ENCODE measurements around the gene CAMSAP1. TPM values are rescaled to one million over a fixed set of nuclear protein-coding genes. Genes with fewer than 3 reads are reported as not detected.

The CAMSAP1 gene
- total RNA-seq, 1 experiment from 2014 or later = 16.7 TPM

DNA sequence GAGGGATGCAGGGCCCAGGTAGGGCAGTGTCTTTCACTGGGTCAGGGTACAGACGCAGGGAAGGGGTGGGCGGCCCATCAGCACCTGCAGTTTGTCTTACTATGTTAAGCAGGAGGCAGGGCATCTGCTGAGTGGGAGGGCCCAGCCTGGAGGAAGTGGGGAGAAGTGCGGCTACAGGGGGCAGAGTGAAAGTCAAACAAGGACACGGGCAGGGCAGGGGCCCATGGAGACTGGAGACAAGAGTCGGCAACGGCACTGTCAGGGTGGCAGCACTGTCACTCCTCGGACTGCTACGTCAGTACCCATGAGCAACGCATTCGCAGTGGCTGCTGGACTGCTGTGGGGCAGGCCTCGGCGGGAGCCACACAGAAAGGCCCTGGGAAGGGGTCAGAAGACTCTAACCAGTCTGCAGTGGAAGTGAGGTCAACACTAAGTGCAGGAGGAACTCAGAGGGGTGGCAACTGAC is 19.7 kb downstream of the CAMSAP1 start:
- intact Hi-C loops (cut with micrococcal nuclease; ENCODE audit: unreplicated experiment) = no loop called here
- ChIA-PET POLR2A (ENCODE audit: unreplicated experiment) (no interaction called here), CTCF (no interaction called here)
- Histone ChIP-seq H3K27me3 (ENCODE audit: insufficient read depth, low read depth) (no peaks in the 10 kb centered on the region), H3K27ac (no peak overlapping the region), H3K36me3 (ENCODE audit: low read depth) (no peaks in the 10 kb centered on the region), H3K4me2 (no peak overlapping the region), H3K9me2 (ENCODE audit: insufficient read depth) (no peaks in the 10 kb centered on the region), H3K79me2 (ENCODE audit: low read depth) (no peaks in the 10 kb centered on the region), H3K4me1 (replicated peaks; ENCODE audit: insufficient read depth) (no peaks in the 10 kb centered on the region), H3K9me3 (ENCODE audit: insufficient read depth, low read depth) (no peaks in the 10 kb centered on the region), H3F3A (ENCODE audit: insufficient read depth, low read depth) (no peaks in the 10 kb centered on the region), H3K4me3 (no peak overlapping the region), H4K20me1 (ENCODE audit: insufficient read depth) (no peaks in the 10 kb centered on the region), H2AFZ (no peak overlapping the region)
- no TSS peak for BruUV-seq (replicated peaks)
- no peak for DNase-seq
- TF ChIP-seq, protein P1, sequence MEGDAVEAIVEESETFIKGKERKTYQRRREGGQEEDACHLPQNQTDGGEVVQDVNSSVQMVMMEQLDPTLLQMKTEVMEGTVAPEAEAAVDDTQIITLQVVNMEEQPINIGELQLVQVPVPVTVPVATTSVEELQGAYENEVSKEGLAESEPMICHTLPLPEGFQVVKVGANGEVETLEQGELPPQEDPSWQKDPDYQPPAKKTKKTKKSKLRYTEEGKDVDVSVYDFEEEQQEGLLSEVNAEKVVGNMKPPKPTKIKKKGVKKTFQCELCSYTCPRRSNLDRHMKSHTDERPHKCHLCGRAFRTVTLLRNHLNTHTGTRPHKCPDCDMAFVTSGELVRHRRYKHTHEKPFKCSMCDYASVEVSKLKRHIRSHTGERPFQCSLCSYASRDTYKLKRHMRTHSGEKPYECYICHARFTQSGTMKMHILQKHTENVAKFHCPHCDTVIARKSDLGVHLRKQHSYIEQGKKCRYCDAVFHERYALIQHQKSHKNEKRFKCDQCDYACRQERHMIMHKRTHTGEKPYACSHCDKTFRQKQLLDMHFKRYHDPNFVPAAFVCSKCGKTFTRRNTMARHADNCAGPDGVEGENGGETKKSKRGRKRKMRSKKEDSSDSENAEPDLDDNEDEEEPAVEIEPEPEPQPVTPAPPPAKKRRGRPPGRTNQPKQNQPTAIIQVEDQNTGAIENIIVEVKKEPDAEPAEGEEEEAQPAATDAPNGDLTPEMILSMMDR (conservative IDR thresholded peaks at IDR 0.05) = no peak
- TF ChIP-seq EZH2 (IDR thresholded peaks at IDR 0.05; ENCODE audit: low read depth) = no peak

DNA sequence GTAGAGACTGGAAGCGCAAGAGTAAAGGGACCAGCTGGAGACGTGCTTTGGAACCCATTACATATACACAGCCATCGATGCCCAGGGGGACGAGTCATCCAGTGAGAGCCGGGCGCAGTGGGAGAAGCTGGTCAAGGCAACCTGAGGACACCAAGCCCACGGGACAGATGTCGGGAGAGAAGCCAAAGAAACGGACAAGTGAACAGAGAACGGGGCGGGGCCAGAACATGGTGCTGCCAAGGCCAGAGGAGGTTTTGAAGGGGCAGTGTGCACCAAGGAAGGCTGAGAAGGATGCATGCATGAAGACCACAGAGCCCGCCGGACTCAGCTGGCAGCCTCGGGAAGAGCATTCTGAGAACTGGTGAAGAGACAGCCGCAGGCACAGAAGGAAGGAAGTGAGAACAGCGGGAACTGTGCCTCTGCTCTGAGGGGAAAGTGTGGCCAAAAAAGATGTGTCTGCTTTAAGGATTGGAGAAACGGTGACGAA is 20.3 kb downstream of the CAMSAP1 start:
- DNase-seq = no peak
- TF ChIP-seq, protein P1 (conservative IDR thresholded peaks at IDR 0.05) = no peak
- TF ChIP-seq EZH2 (IDR thresholded peaks at IDR 0.05; ENCODE audit: low read depth) = no peak
- intact Hi-C loops (cut with micrococcal nuclease; ENCODE audit: unreplicated experiment) = no loop called here
- H3K9me3 ChIP-seq (ENCODE audit: insufficient read depth, low read depth) = no peaks in the 10 kb centered on the region
- no peak overlapping the region for H3K4me2 ChIP-seq
- ChIA-PET POLR2A (ENCODE audit: unreplicated experiment) (no interaction called here), CTCF (no interaction called here)
- BruUV-seq (replicated peaks) = no TSS peak
- no peaks in the 10 kb centered on the region for H3K36me3 ChIP-seq (ENCODE audit: low read depth)
- no peaks in the 10 kb centered on the region for H3K79me2 ChIP-seq (ENCODE audit: low read depth)
- no peaks in the 10 kb centered on the region for H4K20me1 ChIP-seq (ENCODE audit: insufficient read depth)
- H3K27ac ChIP-seq = no peak overlapping the region
- no peaks in the 10 kb centered on the region for H3K27me3 ChIP-seq (ENCODE audit: insufficient read depth, low read depth)
- H3K9me2 ChIP-seq (ENCODE audit: insufficient read depth) = no peaks in the 10 kb centered on the region
- no peaks in the 10 kb centered on the region for H3F3A ChIP-seq (ENCODE audit: insufficient read depth, low read depth)
- H3K4me1 ChIP-seq (replicated peaks; ENCODE audit: insufficient read depth) = no peaks in the 10 kb centered on the region
- H2AFZ ChIP-seq = no peak overlapping the region
- no peak overlapping the region for H3K4me3 ChIP-seq

DNA sequence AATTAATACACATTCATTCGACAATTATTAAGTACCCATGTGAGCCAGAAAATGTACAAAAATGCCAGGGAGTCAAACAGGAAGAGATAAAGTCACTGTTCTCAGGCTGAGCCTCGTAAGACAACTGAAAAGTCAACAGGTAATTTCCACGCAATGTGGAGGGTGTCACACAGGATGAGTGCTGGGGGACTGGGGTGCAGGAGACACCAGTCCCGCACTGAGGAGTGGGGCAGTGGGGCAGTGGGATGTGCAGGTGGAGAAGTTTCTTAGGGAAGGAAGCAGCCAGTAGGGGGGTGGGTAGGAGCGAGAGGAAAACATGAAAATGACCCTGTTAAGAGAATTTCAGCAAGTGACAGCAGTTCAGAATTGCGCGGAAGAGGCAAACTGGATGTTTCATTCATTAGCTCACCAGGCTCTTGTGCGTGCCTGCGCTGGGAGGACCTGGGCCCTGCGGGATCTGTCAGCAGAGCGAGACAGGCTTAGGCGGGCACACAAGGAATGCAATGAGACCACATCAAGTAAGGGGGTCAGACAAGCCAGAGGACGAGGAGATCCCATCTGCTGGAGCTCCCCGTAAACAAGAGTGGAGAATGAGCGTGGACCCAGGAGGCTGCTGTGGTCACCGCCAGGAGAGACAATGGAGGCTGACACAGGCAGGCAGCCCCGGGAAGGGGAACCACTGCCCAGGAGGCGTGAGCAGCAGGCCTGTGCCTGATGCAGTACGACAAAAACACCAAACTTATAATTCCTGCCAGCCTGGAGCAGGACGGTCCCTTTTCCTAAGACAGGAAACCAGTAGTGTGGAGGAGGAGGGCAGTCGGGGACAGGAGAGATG is 21.0 kb downstream of the CAMSAP1 start:
- Histone ChIP-seq H3K79me2 (ENCODE audit: low read depth) (no peaks in the 10 kb centered on the region), H3F3A (ENCODE audit: insufficient read depth, low read depth) (no peaks in the 10 kb centered on the region), H3K27me3 (ENCODE audit: insufficient read depth, low read depth) (no peaks in the 10 kb centered on the region), H3K27ac (no peak overlapping the region), H3K4me2 (no peak overlapping the region), H3K4me1 (replicated peaks; ENCODE audit: insufficient read depth) (no peaks in the 10 kb centered on the region), H3K36me3 (ENCODE audit: low read depth) (no peaks in the 10 kb centered on the region), H3K9me3 (ENCODE audit: insufficient read depth, low read depth) (no peaks in the 10 kb centered on the region), H3K9me2 (ENCODE audit: insufficient read depth) (no peaks in the 10 kb centered on the region), H2AFZ (no peak overlapping the region), H3K4me3 (no peak overlapping the region), H4K20me1 (ENCODE audit: insufficient read depth) (no peaks in the 10 kb centered on the region)
- no peak for DNase-seq
- intact Hi-C loops (cut with micrococcal nuclease; ENCODE audit: unreplicated experiment) = no loop called here
- ChIA-PET CTCF (no interaction called here), POLR2A (ENCODE audit: unreplicated experiment) (no interaction called here)
- BruUV-seq (replicated peaks) = no TSS peak
- no peak for TF ChIP-seq EZH2 (IDR thresholded peaks at IDR 0.05; ENCODE audit: low read depth)
- TF ChIP-seq, protein P1 (conservative IDR thresholded peaks at IDR 0.05) = no peak

All from PC-9 (cell line).